GM18507 (cell line): ENCODE results near the gene CNKSR3.
"Not testable (repeated sequence)": the region's sequence is repeated elsewhere in the genome, so short reads cannot be mapped to it uniquely, and the experiment has no call there.

Experiments used
- DNase-seq: peaks from one replicate; pipeline ENCODE4 v3.0.0; 2011; ENCODE audit warnings: low read depth; ENCODE audit not compliant: insufficient read length; ENCODE audit errors: extremely low spot score
- FAIRE-seq: peaks from 2 replicates; lab custom pipeline; 2011; peaks lifted over from hg19 to GRCh38; lab: Jason Lieb, UNC

The CNKSR3 gene

DNA sequence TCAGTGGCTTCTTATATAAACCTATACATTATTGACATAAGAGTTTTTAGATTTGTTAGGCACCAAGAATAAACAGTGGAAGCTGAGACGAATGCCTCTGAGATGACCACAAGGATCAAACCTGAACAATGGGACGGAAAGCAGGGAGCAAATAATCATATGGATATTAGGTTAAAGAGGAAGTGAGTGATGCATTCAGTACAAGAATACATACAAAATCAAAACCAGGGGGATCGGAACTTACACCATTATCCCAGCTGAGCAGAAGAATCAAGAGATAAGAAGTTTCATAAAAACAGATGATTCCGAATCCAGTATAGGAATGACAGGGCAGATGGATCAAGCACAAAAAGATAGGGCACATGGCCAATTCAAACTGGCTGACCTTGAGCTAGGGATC, 21.9 kb upstream of the CNKSR3 start:
- FAIRE-seq (no peak), DNase-seq (no peak)

DNA sequence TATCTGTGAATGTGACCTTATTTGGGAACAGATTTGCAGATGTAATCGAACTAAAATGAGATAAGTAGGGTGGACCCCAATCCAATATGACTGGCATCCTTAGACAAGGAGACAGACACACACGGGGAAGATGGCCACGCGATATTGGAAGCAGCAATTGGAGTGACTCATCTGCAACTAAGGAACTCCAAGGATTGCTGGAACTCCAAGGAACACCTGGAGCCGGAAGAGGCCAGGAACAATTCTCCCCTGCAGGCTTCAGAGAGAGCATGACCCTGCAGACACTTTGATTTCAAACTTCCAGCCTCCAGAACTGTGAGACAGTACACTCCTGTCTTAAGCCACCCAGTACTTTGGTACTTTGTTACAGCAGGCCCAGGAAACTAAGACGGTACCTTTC, 19.5 kb upstream of the CNKSR3 start:
- DNase-seq (no peak), FAIRE-seq (no peak)

DNA sequence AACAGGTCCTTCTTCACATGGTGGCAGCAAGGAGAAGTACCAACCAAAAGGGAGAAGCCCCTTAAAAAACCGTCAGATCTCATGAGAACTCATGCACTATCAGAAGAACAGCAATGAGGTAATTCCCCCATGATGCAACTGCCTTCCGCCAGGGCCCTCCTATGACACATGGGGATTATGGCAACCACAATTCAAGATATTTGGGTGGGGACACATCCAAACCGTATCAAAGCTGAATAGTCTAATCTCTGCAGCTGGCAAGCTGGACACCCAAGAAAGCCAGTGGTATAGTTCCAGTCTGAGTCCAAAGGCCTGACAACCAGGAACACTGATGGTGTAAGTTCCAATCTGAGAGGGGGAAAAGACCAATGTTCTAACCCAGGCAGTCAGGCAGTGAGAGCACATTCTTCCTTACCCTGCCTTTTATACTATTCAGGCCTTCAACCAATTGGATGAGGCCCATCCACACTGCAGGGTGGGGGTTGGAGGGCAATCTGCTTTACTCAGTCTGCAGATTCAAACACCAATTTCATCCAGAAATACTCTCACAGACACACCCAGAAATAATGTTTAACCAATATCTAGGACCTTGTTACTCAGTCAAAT, 17.9 kb upstream of the CNKSR3 start:
- DNase-seq (no peak), FAIRE-seq (no peak)

DNA sequence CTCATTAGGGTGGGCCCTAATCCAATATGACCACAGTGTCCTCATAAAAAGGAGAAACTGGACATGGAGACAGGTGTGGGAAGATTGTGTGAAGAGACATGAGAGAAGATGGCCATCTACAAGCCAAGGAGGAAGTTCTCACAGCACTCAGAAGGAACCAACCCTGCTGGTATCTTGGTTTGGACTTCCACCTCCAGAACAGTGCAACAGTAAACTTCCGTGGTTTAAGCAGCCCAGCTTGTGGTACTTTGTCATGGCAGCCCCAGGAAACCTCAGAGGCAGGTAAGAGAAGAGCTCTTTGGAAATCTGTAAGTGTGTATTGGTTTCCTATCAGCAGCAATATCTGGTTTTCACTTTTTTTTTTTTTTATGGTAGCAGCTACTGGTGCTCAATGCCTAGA, 16.5 kb upstream of the CNKSR3 start:
- DNase-seq, result no peak
- FAIRE-seq, result no peak

DNA sequence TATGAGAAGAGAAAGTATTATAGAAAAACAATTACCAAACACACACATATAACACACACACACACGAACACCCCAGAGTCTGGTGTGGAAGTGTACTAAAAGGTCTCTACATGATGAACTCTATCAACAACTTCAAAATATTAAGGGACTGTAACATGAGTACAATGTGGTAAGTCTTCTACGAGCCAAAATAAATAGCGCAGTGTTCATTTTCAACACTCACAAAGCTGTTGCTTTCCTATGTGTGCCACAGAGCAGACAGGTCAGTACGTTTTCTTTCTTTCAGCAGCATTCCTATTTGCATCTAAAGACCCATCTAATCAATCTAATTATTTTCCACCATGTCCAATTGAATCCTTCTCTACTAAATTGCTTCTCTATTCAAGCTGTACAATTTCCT, 12.1 kb upstream of the CNKSR3 start:
- FAIRE-seq, result no peak
- DNase-seq, result no peak

DNA sequence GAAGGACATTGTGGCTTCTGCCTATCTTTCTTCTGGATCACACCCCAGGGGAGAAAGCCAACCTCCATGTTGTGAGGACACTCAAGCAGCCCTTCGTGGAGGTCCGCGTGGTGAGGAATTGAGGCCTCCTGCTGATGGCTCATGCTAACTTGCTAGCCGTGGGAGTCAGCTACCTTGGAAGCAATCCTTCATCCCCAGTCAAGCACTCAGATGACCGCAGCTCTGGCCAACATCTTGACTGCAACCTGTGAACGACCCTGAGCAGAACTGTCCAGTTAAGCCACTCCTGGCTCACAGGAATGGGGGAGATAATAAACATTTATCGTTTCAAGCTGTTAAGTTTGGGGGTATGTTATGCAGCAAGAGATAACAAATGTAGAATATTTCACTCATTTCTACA, 10.9 kb upstream of the CNKSR3 start:
- DNase-seq (no peak), FAIRE-seq (no peak)

DNA sequence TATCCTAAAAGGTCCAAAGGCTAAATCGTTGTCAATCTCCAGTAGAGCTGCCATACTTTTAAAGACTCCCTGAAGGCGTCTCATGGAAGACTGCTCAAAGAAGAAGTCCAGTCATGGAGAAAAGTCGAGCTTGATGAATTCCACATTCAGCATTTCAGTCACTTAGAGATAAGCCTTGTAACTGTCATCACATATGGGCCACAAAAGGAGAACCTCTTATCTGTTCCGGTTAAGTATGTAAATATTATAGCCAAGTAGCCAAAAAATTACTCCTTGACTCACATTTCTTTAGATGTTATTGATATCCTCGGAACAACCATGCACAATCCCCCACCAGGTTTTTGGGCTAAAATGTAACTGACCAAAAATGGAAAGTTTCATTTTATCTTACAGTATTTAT, 9.8 kb upstream of the CNKSR3 start:
- FAIRE-seq, result no peak
- no peak for DNase-seq

DNA sequence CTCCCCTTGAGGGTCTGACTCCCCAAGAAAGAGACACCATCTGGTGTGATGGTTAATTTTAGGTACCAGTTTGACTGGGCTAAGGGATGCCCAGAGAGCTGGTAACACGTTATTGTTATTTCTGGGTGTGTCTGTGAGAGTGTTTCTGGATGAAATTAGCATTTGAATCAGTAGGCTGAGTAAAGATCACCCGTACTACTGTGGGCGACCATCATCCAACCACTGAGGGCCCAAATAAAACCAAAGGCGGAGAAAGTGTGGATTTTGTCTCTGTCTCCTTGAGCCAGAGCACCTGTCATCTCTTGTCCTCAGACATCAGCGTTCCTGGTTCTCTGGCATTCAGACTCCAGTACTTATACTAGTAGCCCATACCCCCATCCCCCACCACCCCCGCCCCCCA, 7.9 kb upstream of the CNKSR3 start:
- FAIRE-seq (no peak), DNase-seq (no peak)

DNA sequence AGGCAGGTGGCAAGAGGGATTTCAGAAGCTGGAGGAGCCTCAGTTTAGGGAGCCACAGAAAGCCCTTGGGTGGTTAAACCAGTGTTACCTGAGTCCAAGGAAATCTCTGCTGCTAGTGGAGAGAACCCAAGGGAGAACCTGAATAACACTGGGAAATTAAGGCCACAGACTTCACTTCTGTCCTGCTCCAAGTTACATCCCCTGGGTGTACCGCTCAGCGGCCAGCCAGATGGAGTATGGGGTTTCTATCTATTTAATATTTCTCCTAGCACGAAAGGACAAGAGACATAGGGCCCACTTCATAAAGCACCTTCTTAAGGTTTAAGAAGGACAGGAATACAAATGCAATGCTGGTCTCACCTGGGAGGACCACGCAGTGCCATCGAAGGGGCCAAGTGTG, 5.8 kb upstream of the CNKSR3 start:
- no peak for FAIRE-seq

DNA sequence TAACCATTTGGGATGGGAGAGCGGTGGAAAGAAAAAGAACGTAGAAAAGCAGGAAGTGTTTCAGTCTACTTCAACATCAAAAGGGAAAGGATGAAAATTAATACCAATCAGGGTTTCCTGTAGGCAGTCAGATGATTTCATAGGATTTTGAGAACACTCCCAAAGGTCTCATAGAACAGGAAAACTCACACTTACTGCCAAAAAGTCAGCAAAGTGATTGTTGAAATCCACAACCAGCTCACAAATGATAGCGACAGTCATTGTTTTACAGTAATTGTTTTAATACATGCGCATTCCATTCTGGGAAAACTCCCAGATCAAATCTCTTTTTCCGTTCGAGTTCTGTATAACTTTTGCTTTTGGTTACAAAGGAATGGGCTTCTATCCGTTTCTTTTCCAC, 5.3 kb upstream of the CNKSR3 start:
- FAIRE-seq, result no peak
- no peak for DNase-seq

More for the DNA sequence above, 5.8 kb upstream of the CNKSR3 start:
- DNase-seq, result no peak

DNA sequence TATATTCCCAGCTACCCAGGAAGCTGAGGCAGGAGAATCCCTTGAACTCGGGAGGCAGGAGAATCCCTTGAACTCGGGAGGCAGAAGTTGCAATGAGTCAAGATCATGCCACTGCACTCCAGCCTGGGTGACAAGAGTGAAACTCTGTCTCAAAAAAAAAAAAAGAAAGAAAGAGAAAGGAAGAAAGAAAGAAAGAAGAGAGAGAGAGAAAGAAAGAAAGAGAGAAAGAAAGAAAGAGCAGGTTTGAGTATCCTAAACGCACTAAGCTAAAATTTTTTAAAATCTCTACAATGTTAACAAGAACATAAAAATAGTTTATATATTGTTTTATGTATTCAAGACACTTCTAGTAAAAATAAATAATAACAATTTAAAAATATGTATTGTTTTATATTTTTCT, 4.6 kb upstream of the CNKSR3 start:
- not testable (repeated sequence) for FAIRE-seq, DNase-seq

DNA sequence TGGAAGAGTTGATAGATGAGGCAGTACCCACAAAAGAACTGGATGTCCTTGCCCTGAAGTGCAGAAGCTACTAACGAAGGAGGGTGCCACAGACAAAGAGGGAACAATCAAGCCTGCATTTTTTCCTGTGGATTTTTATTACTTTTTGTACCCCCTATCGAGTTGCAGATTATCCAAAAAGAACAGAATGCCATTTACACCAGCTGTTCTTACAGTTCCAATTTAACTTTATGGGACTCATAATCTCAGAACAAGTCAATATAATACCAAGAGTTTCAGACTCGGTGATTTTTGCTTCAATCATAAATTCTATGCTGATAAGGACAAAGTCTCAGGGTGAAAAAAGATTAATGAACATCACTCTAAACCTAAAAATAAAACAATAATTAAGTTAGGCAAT, 4.0 kb upstream of the CNKSR3 start:
- FAIRE-seq (no peak), DNase-seq (no peak)

DNA sequence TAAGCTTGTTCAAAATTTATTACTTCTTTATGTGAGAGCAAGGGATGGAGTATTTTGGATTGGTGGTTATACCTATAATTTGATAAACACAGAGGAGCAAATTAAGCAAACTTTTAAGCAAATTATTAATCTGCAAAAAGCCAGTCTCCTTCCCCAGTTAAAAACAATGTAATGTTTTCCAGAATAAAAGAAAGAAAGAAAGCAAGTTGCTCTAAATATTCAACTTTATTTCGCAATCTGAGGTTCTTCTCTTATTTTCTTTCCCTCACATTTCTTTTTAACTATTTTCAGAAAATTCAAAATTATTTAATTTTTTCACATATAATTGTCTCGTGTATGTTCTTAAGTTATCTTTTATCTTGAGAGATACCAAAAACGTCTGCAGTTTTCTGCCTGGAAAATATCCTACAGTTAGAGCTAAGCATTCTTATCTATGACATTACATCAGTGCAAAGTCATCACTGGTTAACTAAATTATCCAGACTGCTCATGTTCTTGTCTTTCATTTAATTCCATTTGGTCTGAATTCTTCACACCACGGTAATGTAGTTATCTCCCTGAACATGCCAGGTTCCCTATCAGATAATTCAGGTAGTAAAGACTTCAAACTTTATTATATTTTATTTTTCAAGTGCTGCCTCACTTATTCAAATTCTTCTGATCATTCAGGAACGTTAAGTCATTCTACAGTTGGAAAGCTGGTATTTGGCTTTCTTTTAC, 3.3 kb upstream of the CNKSR3 start:
- FAIRE-seq (no peak), DNase-seq (no peak)

DNA sequence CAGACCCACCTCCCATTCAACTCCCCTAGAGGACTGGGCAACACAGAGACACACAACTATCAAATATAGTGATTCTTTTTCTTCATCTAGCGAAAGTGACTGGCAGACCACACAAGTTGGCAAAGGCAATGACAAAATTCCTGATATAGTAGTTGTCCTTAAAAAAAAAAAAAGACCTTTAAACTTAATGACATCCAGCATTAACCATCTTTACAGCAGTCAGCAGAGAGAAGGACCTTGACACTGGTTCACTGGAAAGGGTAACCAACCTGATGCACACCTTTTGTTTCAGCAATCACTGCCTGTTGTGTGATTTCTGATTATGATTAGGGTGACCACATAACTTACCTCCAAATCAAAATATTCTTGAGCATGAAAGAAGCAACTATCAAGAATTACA, 1.7 kb upstream of the CNKSR3 start:
- FAIRE-seq, result no peak
- no peak for DNase-seq

DNA sequence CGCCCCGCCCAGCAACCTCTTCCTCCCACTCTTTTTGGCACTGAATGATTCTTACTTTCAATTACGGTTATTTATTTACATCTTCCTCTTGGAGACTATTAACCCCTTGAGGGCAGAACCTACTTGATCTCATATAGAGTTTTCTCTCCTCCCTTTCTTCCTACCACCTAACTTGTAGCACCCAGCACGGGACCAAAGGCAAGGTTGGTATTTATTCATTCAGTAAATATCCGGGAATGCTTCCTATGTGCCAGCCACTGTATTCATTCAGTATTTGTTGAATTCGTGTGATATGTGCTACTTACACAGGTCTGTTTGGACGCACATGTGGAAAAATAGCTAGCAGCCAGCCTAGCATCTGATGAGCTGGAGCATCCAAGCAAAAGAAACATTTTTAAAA, 1.3 kb upstream of the CNKSR3 start:
- DNase-seq (no peak), FAIRE-seq (no peak)

DNA sequence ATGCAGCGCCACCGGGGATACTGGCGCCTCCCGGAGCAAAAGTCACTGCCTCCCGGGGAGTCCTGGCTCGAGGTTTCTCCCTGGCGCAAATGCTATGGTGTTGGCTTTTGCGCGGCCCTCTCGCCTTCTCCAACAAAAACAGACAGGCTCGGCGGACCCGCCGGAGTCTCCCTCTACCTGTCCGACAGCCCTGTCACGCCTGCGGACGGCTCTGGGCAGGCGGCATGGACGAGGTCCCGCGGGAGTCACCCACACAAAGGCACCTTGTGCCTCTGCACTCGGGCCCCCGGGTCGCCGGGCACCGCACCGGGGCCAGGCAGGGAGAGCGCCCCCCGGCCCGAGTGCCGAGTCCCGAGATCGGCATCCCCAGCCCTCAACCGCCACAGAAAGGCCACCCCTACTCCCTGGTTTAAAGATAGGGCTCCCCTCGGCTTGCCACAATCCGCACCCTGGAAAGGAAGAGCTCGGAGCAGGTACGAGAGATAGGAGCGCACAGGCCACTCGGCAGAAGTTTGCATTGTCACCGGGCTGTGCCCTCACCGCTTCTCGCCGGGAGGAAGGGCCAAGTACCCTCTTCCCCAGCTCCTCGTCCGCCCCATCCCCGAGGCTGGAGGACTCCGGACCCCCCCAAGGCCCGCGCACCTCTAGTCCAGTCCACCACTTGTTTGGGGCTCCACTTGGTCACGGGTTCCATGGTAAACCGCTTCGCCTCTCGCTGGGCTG, 903 bp downstream of the CNKSR3 start:
- no peak for FAIRE-seq
- no peak for DNase-seq

DNA sequence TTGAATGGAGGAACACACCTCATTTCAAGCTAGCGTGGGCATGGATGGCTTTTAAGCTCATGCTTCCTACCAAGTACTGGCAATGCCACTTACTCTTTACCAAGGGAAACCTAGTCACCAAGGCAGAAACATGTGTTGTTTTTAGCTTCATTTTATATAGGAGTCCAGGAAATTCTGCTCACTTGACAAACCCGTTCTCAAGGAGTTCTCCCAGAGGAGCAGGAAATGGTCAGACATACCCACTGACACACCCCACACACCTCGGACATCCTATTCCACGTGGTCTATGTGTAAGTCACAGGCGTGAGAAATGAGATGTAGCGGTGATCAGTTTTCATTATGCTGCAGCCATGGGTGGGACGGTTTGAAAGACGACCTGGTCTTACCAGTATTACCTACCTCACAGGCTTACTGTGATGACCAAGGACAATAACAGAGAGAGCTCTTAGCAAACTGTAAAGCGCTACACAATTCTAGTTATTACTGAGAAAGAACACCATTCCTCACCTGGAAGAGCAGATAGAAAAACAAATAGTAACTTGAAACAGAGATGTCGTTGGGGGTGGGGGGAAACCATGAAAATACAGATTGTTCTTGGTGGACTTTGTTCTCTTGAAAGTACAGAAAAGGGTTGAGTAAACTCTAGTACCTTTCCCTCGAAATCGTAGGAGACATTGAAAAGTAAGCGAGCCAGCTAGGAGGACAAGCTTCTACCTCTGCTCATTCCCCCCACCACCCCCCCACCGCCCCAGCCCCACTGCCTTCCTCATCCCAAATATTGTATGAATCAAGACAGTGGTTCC, 1.7 kb downstream of the CNKSR3 start:
- FAIRE-seq (no peak), DNase-seq (no peak)

DNA sequence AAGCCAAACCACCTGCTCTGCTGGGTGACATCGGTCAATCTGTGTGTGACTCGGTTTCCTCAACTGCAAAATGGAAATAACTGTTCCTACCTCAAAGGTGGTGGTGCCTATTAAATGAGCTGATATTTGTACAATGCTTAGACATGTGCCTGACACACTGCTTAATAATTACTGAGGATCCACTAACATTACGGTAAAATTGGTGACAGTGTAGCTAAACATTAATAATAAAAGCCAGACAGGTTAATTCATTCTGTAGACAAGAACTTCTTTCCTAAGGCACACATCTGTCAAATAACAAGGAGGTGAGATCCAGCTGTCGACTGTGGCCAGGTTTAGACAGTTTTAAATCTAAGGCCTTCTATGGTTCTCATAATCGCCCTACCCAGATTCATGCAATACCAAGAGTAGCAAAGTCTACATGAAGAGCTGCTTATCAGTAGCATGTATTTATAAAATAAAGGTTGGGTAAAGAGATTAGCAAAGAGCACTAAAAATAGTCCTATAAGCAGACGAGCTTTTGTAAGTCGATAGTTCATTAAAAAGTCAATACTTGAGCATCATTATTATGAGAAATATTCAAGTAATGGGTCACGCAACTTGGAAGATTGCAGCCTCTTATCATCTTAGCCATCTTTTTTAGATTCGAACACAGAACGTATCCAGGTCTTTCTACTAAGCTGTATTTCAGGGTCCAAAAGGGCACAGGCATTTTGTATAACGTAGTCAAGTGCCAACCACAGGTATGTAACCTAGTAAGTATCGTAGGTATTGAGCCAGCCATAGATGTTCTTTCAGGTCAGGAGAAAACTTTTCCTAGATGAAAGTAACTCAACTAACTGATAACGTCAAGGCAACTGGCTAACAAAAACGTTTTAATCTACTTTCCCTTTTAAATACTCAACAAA, 3.2 kb downstream of the CNKSR3 start:
- DNase-seq, result no peak
- FAIRE-seq, result no peak

DNA sequence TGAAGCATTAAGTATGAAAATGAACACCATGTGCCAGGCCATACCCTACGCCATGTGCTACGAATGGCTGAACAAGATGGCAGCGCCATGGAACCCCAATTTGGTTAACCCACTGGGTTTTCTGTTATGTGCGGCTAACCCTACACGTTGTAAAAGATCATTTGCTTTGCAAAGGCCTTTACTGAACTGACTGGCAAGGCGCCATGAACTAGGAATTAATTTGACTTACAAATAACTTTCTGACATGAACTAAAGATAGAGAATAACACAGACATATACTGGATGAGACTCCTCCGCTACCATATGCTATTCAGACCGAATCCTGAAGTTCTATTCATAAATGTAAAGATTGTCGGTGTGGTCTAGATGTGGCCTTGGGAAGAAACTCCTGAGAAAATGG, 3.9 kb downstream of the CNKSR3 start:
- no peak for DNase-seq
- FAIRE-seq, result no peak
